Activated B cell treated with CpG ODN at 0.5 μM for 24 hours (primary cell): ENCODE measurements around the gene C12orf75. TPM values are rescaled to one million over a fixed set of nuclear protein-coding genes. Genes with fewer than 3 reads are reported as not detected.

Experiments
- ATAC-seq: fragments of 200-7000 bp; cut with Tn5 transposase; one replicate; pipeline ENCODE4 v1.10.0; 2021; ENCODE audit warnings: low read depth, mild to moderate bottlenecking, moderate library complexity
- CTCF ChIA-PET: fragments of 350-600 bp; sonication (Branson Sonifier 250); formaldehyde crosslinking; loops from one replicate; lab custom pipeline; 2021; ENCODE audit warnings: antibody characterized with exemption; lab: Charles Lee
- POLR2A ChIA-PET: fragments of 350-600 bp; sonication (Branson Sonifier 250); formaldehyde crosslinking; loops from one replicate; lab custom pipeline; 2021; ENCODE audit warnings: antibody characterized with exemption; lab: Charles Lee
- DNase-seq: peaks from one replicate; pipeline ENCODE4 v3.0.0; 2022
- H3K27ac Mint-ChIP-seq: one replicate; pipeline ENCODE4 v1.8.0; 2020; ENCODE audit warnings: mixed read lengths
- H3K27me3 Mint-ChIP-seq: one replicate; pipeline ENCODE4 v1.8.0; 2021; ENCODE audit warnings: mixed read lengths
- H3K36me3 Mint-ChIP-seq: one replicate; pipeline ENCODE4 v1.8.0; 2021; ENCODE audit warnings: low read depth, mixed read lengths
- H3K4me1 Mint-ChIP-seq: one replicate; pipeline ENCODE4 v1.8.0; 2021; ENCODE audit warnings: mixed read lengths
- H3K4me3 Mint-ChIP-seq: one replicate; pipeline ENCODE4 v1.8.0; 2020; ENCODE audit warnings: mild to moderate bottlenecking, mixed read lengths
- H3K9me3 Mint-ChIP-seq: one replicate; pipeline ENCODE4 v1.8.0; 2020; ENCODE audit warnings: mixed read lengths
- intact Hi-C: fragments of 100-400 bp; cut with micrococcal nuclease; formaldehyde crosslinking; loops from one replicate; pipeline ENCODE4 v1.15.1; 2024
- total RNA-seq: library from RNA; stranded (reverse); gene quantifications from 2 replicates; pipeline ENCODE4 v1.2.3, GENCODE V29; 2022
- TF ChIP-seq, protein P1 (sequence below): fragments of 200-600 bp; IDR thresholded peaks from one replicate; pipeline ENCODE4 v1.8.0; 2022; ENCODE audit warnings: antibody characterized with exemption, mild to moderate bottlenecking

C12orf75 gene
- total RNA-seq, 1 donor from 2014 or later: 37.1 TPM

DNA sequence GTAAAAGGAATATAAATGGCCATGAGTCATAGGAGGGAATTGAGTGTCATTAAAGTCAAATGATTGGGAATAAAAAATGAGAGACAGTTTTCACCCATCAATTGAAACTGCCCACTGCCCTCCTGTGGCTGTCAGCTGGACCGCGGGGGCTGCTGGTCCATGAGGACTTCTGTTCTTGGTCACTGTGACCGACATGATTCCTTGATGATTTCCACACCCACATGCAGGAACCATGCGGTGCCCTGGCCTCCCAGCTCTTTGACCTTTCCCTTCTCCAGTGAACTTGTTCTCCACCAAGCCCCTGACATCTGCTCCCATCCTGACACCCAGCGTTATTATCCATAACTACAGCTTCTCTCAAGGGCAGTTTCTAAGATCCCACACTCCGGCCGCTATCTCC, 48.4 kb downstream of the C12orf75 start:
- intact Hi-C loops: no loop called here
- no peak overlapping the region for H3K27ac Mint-ChIP-seq
- ChIA-PET POLR2A (no interaction called here), CTCF (interaction anchor here (1.1 to 1.2 kb wide), 2 partner anchors 21 to 58 kb away, joined by 3 read pairs; no protein-coding TSS in a partner anchor)
- H3K27me3 Mint-ChIP-seq: no peaks in the 10 kb centered on the region
- H3K9me3 Mint-ChIP-seq: no peaks in the 10 kb centered on the region
- ATAC-seq (no peak), DNase-seq (no peak)
- H3K36me3 Mint-ChIP-seq: no peaks in the 10 kb centered on the region
- TF ChIP-seq, protein P1, sequence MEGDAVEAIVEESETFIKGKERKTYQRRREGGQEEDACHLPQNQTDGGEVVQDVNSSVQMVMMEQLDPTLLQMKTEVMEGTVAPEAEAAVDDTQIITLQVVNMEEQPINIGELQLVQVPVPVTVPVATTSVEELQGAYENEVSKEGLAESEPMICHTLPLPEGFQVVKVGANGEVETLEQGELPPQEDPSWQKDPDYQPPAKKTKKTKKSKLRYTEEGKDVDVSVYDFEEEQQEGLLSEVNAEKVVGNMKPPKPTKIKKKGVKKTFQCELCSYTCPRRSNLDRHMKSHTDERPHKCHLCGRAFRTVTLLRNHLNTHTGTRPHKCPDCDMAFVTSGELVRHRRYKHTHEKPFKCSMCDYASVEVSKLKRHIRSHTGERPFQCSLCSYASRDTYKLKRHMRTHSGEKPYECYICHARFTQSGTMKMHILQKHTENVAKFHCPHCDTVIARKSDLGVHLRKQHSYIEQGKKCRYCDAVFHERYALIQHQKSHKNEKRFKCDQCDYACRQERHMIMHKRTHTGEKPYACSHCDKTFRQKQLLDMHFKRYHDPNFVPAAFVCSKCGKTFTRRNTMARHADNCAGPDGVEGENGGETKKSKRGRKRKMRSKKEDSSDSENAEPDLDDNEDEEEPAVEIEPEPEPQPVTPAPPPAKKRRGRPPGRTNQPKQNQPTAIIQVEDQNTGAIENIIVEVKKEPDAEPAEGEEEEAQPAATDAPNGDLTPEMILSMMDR: no peak
- H3K4me3 Mint-ChIP-seq: no peak overlapping the region
- H3K4me1 Mint-ChIP-seq: no peaks in the 10 kb centered on the region

GRCh38 chr12:105382771-105383622, 52.5 kb downstream of the C12orf75 start:
- no peaks in the 10 kb centered on the region for H3K9me3 Mint-ChIP-seq
- peak; percentile 77 for ATAC-seq

GRCh38 chr12:105384220-105384619, 53.7 kb downstream of the C12orf75 start:
- Mint-ChIP-seq H3K4me3 (no peak overlapping the region), H3K27ac (no peak overlapping the region), H3K4me1 (no peaks in the 10 kb centered on the region), H3K9me3 (no peaks in the 10 kb centered on the region), H3K36me3 (no peaks in the 10 kb centered on the region), H3K27me3 (no peaks in the 10 kb centered on the region)
- intact Hi-C loops: loop anchor here (5.0 kb wide), 1 partner anchor 332 kb away; no protein-coding TSS in a partner anchor
- ATAC-seq (no peak), DNase-seq (no peak)
- ChIA-PET CTCF (interaction anchor here (0.6 to 2.5 kb wide), 8 partner anchors 26 to 1184 kb away, joined by 3 to 19 read pairs (median 5); partner anchors contain the start of gene APPL2), POLR2A (no interaction called here)
- TF ChIP-seq, protein P1: no peak

More at GRCh38 chr12:105382771-105383622, 52.5 kb downstream of the C12orf75 start:
- TF ChIP-seq, protein P1: no peak
- intact Hi-C loops: loop anchor here (1.0 to 5.0 kb wide), 7 partner anchors 52 to 1182 kb away; partner anchors contain the start of gene C12orf75
- no peaks in the 10 kb centered on the region for H3K27me3 Mint-ChIP-seq
- no peak for DNase-seq
- H3K27ac Mint-ChIP-seq: no peak overlapping the region
- CTCF ChIA-PET: interaction anchor here (0.7 to 2.5 kb wide), 16 partner anchors 10 to 1183 kb away, joined by 3 to 19 read pairs (median 4); partner anchors contain the start of gene APPL2
- H3K4me3 Mint-ChIP-seq: no peak overlapping the region
- no peaks in the 10 kb centered on the region for H3K36me3 Mint-ChIP-seq
- H3K4me1 Mint-ChIP-seq: no peaks in the 10 kb centered on the region
- POLR2A ChIA-PET: interaction anchor here (1.3 kb wide), 1 partner anchor 148 kb away, joined by 4 read pairs; the partner anchor contains the start of gene APPL2

DNA sequence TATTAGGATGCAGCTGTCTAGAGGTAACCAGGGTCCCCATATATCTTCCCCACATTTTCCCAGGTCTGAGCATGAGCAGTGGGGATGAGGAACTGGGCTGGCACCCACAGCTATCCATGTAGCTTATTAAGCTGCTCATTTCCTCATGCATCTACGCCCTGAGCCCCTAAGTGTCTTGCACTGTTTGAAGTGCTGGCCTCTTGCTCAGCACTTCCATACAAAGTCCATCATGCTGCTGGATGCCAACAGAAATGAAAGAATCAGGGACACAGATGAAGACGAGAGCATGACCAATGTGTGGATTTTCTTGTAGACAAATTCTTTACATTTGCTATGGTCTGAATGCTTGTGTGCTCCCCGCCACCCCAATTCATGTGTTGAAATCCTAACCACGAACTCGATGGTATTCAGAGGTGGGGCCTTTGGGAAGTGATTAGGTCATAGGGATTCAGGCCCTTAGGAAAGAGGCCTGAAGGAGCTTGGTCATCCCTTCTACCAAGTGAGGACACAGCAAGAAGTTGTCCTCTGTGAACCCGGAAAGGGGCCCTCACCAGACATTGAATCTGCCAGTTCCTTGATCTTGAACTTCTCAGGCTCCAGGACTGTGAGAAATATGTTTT, 54.5 kb downstream of the C12orf75 start:
- intact Hi-C loops: loop anchor here (5.0 kb wide), 1 partner anchor 333 kb away; no protein-coding TSS in a partner anchor
- H3K27ac Mint-ChIP-seq: no peak overlapping the region

More for the DNA sequence above, 54.5 kb downstream of the C12orf75 start:
- no peaks in the 10 kb centered on the region for H3K4me1 Mint-ChIP-seq
- no peak for ATAC-seq
- no peaks in the 10 kb centered on the region for H3K9me3 Mint-ChIP-seq
- ChIA-PET CTCF (interaction anchor here (0.6 to 2.5 kb wide), 3 partner anchors 105 to 1185 kb away, joined by 3 to 9 read pairs (median 4); no protein-coding TSS in a partner anchor), POLR2A (no interaction called here)
- H3K36me3 Mint-ChIP-seq: no peaks in the 10 kb centered on the region
- H3K4me3 Mint-ChIP-seq: no peak overlapping the region
- no peak for DNase-seq
- H3K27me3 Mint-ChIP-seq: no peaks in the 10 kb centered on the region
- TF ChIP-seq, protein P1: no peak
